Esophagus squamous epithelium (tissue), 5 donors: Measurements from ENCODE around the gene LAMA3. TPM values are rescaled to one million over a fixed set of nuclear protein-coding genes. Genes with fewer than 3 reads are reported as not detected.
A peak's percentile ranks its signal among the peaks of the same experiment; 100 is the strongest.

Experiments
- DNase-seq: peaks from one replicate; lab custom pipeline; 2025; lab: John Stamatoyannopoulos, UW
- H3K27ac ChIP-seq, 4 donors: fragments of 200-600 bp; sonication (generic); one replicate each; pipeline ENCODE4 v1.5.1; 2016 to 2019; ENCODE audit warnings: mild to moderate bottlenecking in 1 of 4
- H3K27me3 ChIP-seq, 4 donors: fragments of 200-600 bp; sonication (generic); 1 replicate in 3 of 4; 2 replicates in 1 of 4; pipeline versions ENCODE4 v1.5.1 to v1.6.0; 2017 to 2021; ENCODE audit warnings: antibody characterized with exemption in 1 of 4
- H3K36me3 ChIP-seq, 3 donors: fragments of 200-600 bp; sonication (generic); one replicate each; pipeline ENCODE4 v1.5.1; 2016 to 2019
- H3K4me1 ChIP-seq, 3 donors: fragments of 200-600 bp; sonication (generic); one replicate each; pipeline ENCODE4 v1.5.1; 2017 to 2019
- H3K4me3 ChIP-seq, 4 donors: fragments of 200-600 bp; sonication (generic); 1 replicate in 3 of 4; 2 replicates in 1 of 4; pipeline ENCODE4 v1.5.1; 2016 to 2019; ENCODE audit warnings: mild to moderate bottlenecking in 2 of 4, moderate library complexity in 1 of 4
- H3K9me3 ChIP-seq, 3 donors: fragments of 200-600 bp; sonication (generic); one replicate each; pipeline ENCODE4 v1.5.1; 2016 to 2019
- POLR2A ChIP-seq, 4 donors: fragments of 450-650 bp; IDR thresholded peaks; one replicate each; pipeline ENCODE4 v1.6.1; 2017; ENCODE audit warnings: antibody characterized with exemption in 4 of 4, mild to moderate bottlenecking in 4 of 4, moderate library complexity in 3 of 4
- WGBS, 2 donors: methylation state at CpG; one replicate each; pipeline ENCODE4 v1.1.5; 2018; 5-methylcytosine and 5-hydroxymethylcytosine counted together
- intact Hi-C: fragments of 100-400 bp; cut with DNase I; formaldehyde crosslinking; loops from one replicate; pipeline ENCODE4 v1.15.0; 2022
- total RNA-seq, 4 donors: library from RNA; depleted of rRNA; stranded (reverse); fragments of >200 nt; gene quantifications; one replicate each; pipeline ENCODE4 v1.1.0, GENCODE V29; 2016
- TF ChIP-seq, protein P1 (sequence below), 6 experiments: fragments of 450-650 bp in 4 of 6; fragments of 200-600 bp in 2 of 6; sonication (generic) in 2 of 6; IDR thresholded peaks; one replicate each; pipeline ENCODE4 v1.5.1; 2016 to 2019; ENCODE audit warnings: antibody characterized with exemption in 6 of 6, mild to moderate bottlenecking in 4 of 6, moderate library complexity in 4 of 6
- donor health status: DM: yes; HTN: yes; CAD: no.

The LAMA3 gene
- total RNA-seq, 4 donors from 2014 or later = 28.7 to 81.3 (median 44.8) TPM

DNA sequence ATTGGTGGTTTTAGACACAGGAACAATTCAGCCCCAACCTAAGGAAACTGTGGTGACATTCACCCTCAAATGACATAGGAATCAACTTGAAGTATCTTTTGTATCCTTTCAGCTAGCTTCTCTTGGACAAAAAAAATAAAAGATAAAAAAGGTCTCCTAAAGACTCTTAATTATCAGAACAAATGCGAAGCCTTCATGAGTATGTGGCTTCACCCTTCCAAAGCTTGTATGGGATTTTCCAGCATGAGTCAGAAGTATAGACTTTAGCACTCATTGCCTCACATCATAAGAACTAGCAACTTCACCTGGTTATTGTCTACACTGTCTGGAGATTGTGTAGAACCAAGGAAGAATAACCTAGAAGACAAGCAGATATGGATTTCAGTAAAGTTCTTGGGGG lies 135.4 kb downstream of the LAMA3 start:
- Histone ChIP-seq H3K36me3 (peaks cover 0 to 22% (median 0%) of the 10 kb centered on the region in 3 donors), H3K9me3 (no peaks in the 10 kb centered on the region), H3K27ac (peak overlapping the region in 3 of 4 donors; percentile 80 to 82 (median 80)), H3K4me3 (no peak overlapping the region), H3K27me3 (no peaks in the 10 kb centered on the region), H3K4me1 (peaks cover 11 to 48% (median 27%) of the 10 kb centered on the region in 3 donors)
- intact Hi-C loops = no loop called here
- no peak for DNase-seq
- TF ChIP-seq, protein P1, sequence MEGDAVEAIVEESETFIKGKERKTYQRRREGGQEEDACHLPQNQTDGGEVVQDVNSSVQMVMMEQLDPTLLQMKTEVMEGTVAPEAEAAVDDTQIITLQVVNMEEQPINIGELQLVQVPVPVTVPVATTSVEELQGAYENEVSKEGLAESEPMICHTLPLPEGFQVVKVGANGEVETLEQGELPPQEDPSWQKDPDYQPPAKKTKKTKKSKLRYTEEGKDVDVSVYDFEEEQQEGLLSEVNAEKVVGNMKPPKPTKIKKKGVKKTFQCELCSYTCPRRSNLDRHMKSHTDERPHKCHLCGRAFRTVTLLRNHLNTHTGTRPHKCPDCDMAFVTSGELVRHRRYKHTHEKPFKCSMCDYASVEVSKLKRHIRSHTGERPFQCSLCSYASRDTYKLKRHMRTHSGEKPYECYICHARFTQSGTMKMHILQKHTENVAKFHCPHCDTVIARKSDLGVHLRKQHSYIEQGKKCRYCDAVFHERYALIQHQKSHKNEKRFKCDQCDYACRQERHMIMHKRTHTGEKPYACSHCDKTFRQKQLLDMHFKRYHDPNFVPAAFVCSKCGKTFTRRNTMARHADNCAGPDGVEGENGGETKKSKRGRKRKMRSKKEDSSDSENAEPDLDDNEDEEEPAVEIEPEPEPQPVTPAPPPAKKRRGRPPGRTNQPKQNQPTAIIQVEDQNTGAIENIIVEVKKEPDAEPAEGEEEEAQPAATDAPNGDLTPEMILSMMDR (IDR thresholded peaks at IDR 0.05) = no peak
- TF ChIP-seq POLR2A (IDR thresholded peaks at IDR 0.05) = no peak
- 56 to 67% methylated on average over 1 of the region's 1 CpG for WGBS, 2 donors

DNA sequence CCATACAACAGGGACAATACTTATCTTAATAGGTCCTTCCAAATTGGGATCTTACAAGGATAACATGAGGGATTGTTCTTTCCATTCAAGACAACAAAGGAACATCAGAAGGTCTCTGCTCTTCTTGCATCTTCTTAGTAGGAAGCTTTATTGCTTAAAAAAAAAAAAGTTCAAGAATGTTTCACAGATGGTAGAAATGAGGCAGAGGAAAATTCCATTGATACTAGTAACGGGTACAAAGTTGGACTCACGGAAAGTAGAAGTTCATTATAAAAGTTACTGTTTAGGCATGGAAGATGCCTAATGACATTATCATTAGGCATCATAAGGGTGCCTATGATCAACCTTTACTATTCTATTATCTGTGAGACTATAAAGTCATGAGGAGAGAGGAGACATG lies 136.2 kb downstream of the LAMA3 start:
- no peak for DNase-seq
- intact Hi-C loops = no loop called here
- H3K27me3 ChIP-seq = no peaks in the 10 kb centered on the region
- no peak for TF ChIP-seq POLR2A (IDR thresholded peaks at IDR 0.05)
- TF ChIP-seq, protein P1 (IDR thresholded peaks at IDR 0.05) = no peak
- H3K27ac ChIP-seq = peak overlapping the region; percentile 53 to 82 (median 80)
- no peaks in the 10 kb centered on the region for H3K9me3 ChIP-seq
- 74% methylated on average over 2 of the region's 2 CpGs for WGBS, 2 donors
- peaks cover 11 to 48% (median 27%) of the 10 kb centered on the region in 3 donors for H3K4me1 ChIP-seq
- H3K4me3 ChIP-seq = no peak overlapping the region
- H3K36me3 ChIP-seq = peaks cover 0 to 16% (median 0%) of the 10 kb centered on the region in 3 donors

DNA sequence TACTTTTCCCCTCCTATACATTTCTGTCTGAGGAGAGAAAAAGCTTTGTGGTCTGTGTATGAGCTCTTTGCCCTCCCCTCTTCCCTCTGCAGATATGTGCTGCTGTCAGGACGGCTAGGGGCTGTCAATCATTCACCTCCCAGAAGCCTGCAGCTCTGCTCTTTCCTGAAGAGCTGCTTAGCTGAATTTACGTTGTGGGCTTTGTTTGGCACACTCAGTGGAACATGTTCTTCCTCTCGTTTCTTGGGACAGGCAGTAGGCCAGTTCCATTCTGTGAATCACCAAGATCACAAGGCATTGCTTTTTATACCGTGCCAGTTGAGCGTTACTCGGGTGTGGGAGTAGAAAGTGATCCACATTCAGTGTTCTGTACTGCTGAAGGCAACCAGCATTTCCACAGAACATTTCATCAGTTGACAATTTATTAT lies 136.7 kb downstream of the LAMA3 start:
- no peak overlapping the region for H3K4me3 ChIP-seq
- intact Hi-C loops = no loop called here
- TF ChIP-seq, protein P1 (IDR thresholded peaks at IDR 0.05) = no peak
- peak in 1 of 4 donors; percentile 20 for TF ChIP-seq POLR2A (IDR thresholded peaks at IDR 0.05)
- H3K27ac ChIP-seq = peak overlapping the region; percentile 53 to 82 (median 80)
- no peaks in the 10 kb centered on the region for H3K9me3 ChIP-seq
- DNase-seq = no peak
- H3K36me3 ChIP-seq = peaks cover 0 to 13% (median 0%) of the 10 kb centered on the region in 3 donors
- 3 to 12% methylated on average over 5 to 6 of the region's 6 CpGs for WGBS, 2 donors
- no peaks in the 10 kb centered on the region for H3K27me3 ChIP-seq
- peaks cover 11 to 48% (median 27%) of the 10 kb centered on the region in 3 donors for H3K4me1 ChIP-seq

DNA sequence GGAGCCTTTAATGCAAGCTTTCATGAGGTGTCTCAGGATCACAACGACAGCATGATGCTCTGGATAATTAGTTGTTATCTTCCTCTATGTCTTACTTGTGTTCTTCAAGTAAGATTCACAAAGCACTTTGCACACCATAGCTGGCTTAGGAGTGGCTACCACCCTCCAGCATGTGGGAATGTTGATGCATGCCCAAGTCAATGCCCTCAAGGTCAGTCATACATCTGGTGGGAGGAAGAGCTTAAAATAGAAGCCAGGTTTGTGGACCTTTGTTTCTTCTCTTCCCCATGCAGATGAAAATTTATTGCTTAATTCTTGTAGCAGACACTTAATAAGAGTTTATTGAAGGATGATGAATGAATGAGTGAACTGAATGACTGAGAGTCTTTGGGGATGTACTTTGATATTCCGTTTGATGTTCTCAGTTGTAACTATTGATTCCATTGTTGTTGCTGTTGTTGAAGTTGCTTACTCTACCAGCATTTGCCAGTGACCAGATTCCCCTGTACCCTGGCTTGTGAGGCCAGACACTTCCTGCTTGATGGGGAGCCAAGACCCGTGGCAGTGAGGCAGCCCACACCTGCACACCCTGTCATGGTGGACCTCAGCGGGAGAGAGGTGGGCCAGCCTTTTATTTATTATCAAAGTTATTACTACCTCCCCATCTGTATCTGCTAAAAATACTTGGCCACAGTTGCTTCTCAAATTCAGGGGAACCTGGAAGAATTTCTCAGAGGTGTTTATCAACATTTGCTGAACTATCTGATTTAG lies 137.8 kb downstream of the LAMA3 start:
- H3K27ac ChIP-seq = peak overlapping the region; percentile 53 to 82 (median 80)
- no peak for DNase-seq
- H3K36me3 ChIP-seq = peaks cover 0 to 15% (median 0%) of the 10 kb centered on the region in 3 donors
- peaks cover 11 to 48% (median 27%) of the 10 kb centered on the region in 3 donors for H3K4me1 ChIP-seq
- TF ChIP-seq POLR2A (IDR thresholded peaks at IDR 0.05) = no peak
- TF ChIP-seq, protein P1 (IDR thresholded peaks at IDR 0.05) = no peak
- intact Hi-C loops = no loop called here
- H3K4me3 ChIP-seq = no peak overlapping the region
- WGBS, 2 donors = 36 to 47% methylated on average over 4 of the region's 4 CpGs
- H3K27me3 ChIP-seq = no peaks in the 10 kb centered on the region
- H3K9me3 ChIP-seq = no peaks in the 10 kb centered on the region

DNA sequence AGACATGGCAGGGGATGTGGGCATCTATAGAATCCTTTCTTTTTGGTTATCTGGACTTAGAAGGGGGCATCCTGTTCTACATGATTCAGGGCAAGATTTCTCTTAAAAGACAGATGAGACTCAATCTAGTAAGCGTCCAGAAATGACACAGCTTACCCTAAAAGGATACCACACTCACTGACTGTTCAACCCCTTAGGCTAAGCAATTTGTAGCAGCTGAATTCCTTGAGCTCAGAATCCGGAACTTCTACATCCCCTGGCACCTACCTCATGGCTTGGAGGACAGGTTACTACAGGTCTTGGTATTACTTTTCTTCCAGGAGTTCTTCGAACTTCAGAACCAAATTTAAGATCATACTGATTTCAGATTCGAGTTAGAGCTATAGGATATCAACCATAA lies 138.4 kb downstream of the LAMA3 start:
- TF ChIP-seq POLR2A (IDR thresholded peaks at IDR 0.05) = no peak
- TF ChIP-seq, protein P1 (IDR thresholded peaks at IDR 0.05) = no peak
- intact Hi-C loops = no loop called here
- H3K27me3 ChIP-seq = no peaks in the 10 kb centered on the region
- no peaks in the 10 kb centered on the region for H3K9me3 ChIP-seq
- DNase-seq = no peak
- H3K4me3 ChIP-seq = no peak overlapping the region
- peaks cover 0 to 16% (median 0%) of the 10 kb centered on the region in 3 donors for H3K36me3 ChIP-seq
- WGBS, 2 donors = 33 to 59% methylated on average over 4 of the region's 4 CpGs
- H3K27ac ChIP-seq = peak overlapping the region in 2 of 4 donors; percentile 80 to 82
- peaks cover 11 to 48% (median 27%) of the 10 kb centered on the region in 3 donors for H3K4me1 ChIP-seq
